ENCODE results near the gene DHX35. TPM values are rescaled to one million over a fixed set of nuclear protein-coding genes. Genes with fewer than 3 reads are reported as not detected.

The DHX35 gene
- total RNA-seq, 4 donors from 2014 or later = 14.0 to 32.4 (median 18.1) TPM

GRCh38 chr20:39057911-39058310 lies 95.8 kb downstream of the DHX35 start:
- Histone ChIP-seq H3K4me1 (no peaks in the 10 kb centered on the region), H3K36me3 (no peaks in the 10 kb centered on the region), H3K27ac (no peak overlapping the region), H3K9me3 (no peaks in the 10 kb centered on the region), H3K4me3 (no peak overlapping the region), H3K27me3 (no peaks in the 10 kb centered on the region)
- TF ChIP-seq CTCF (IDR thresholded peaks at IDR 0.05) = no peak
- no peak for TF ChIP-seq POLR2A (IDR thresholded peaks at IDR 0.05)
- no peak for DNase-seq

GRCh38 chr20:39059036-39059435 lies 96.9 kb downstream of the DHX35 start:
- H3K4me1 ChIP-seq = no peaks in the 10 kb centered on the region
- H3K27me3 ChIP-seq = no peaks in the 10 kb centered on the region
- TF ChIP-seq CTCF (IDR thresholded peaks at IDR 0.05) (no peak), POLR2A (IDR thresholded peaks at IDR 0.05) (no peak)
- H3K4me3 ChIP-seq = no peak overlapping the region
- DNase-seq = no peak
- no peaks in the 10 kb centered on the region for H3K36me3 ChIP-seq
- no peak overlapping the region for H3K27ac ChIP-seq
- H3K9me3 ChIP-seq = no peaks in the 10 kb centered on the region

- Histone ChIP-seq H3K36me3 (no peaks in the 10 kb centered on the region), H3K27ac (no peak overlapping the region)
- TF ChIP-seq CTCF (IDR thresholded peaks at IDR 0.05) (no peak), POLR2A (IDR thresholded peaks at IDR 0.05) (no peak)
These were observed 104.5 kb downstream of the DHX35 start for GRCh38 chr20:39066471-39067242.

GRCh38 chr20:39067526-39068216 lies 105.5 kb downstream of the DHX35 start:
- Histone ChIP-seq H3K4me3 (no peak overlapping the region), H3K4me1 (no peaks in the 10 kb centered on the region), H3K36me3 (no peaks in the 10 kb centered on the region), H3K27ac (no peak overlapping the region), H3K9me3 (no peaks in the 10 kb centered on the region), H3K27me3 (no peaks in the 10 kb centered on the region)
- DNase-seq = no peak
- TF ChIP-seq POLR2A (IDR thresholded peaks at IDR 0.05) (no peak), CTCF (IDR thresholded peaks at IDR 0.05) (no peak)

More at GRCh38 chr20:39066471-39067242, 104.5 kb downstream of the DHX35 start:
- Histone ChIP-seq H3K4me1 (no peaks in the 10 kb centered on the region), H3K9me3 (no peaks in the 10 kb centered on the region), H3K4me3 (no peak overlapping the region), H3K27me3 (no peaks in the 10 kb centered on the region)
- DNase-seq = no peak

GRCh38 chr20:39069976-39070375 lies 107.8 kb downstream of the DHX35 start:
- no peak for DNase-seq
- no peak for TF ChIP-seq CTCF (IDR thresholded peaks at IDR 0.05)
- TF ChIP-seq POLR2A (IDR thresholded peaks at IDR 0.05) = no peak
- no peaks in the 10 kb centered on the region for H3K27me3 ChIP-seq
- no peak overlapping the region for H3K27ac ChIP-seq
- H3K4me1 ChIP-seq = no peaks in the 10 kb centered on the region
- no peak overlapping the region for H3K4me3 ChIP-seq
- no peaks in the 10 kb centered on the region for H3K9me3 ChIP-seq
- no peaks in the 10 kb centered on the region for H3K36me3 ChIP-seq
